Activated CD4-positive, alpha-beta T cell treated with anti-CD3 and anti-CD28 coated beads, Interleukin-2, amount 10 ng/mL, durations not matched to agents 24 days and 14 days (primary cell): ENCODE measurements around the gene C10orf95. TPM values are rescaled to one million over a fixed set of nuclear protein-coding genes. Genes with fewer than 3 reads are reported as not detected.

Experiments used
- DNase-seq: peaks from one replicate; pipeline ENCODE4 v3.0.0; 2022
- H3K27ac Mint-ChIP-seq: one replicate; pipeline ENCODE4 v1.8.0; 2022; ENCODE audit warnings: mild to moderate bottlenecking, mixed read lengths
- H3K27me3 Mint-ChIP-seq: one replicate; pipeline ENCODE4 v1.8.0; 2022; ENCODE audit warnings: mixed read lengths
- H3K36me3 Mint-ChIP-seq: one replicate; pipeline ENCODE4 v1.8.0; 2022; ENCODE audit warnings: low read depth, mild to moderate bottlenecking, mixed read lengths
- H3K4me1 Mint-ChIP-seq: one replicate; pipeline ENCODE4 v1.8.0; 2021; ENCODE audit warnings: mixed read lengths
- H3K4me3 Mint-ChIP-seq: one replicate; pipeline ENCODE4 v1.8.0; 2022; ENCODE audit warnings: mild to moderate bottlenecking, moderate library complexity, mixed read lengths
- H3K9me3 Mint-ChIP-seq: one replicate; pipeline ENCODE4 v1.8.0; 2021; ENCODE audit warnings: mixed read lengths
- intact Hi-C: fragments of 100-400 bp; cut with micrococcal nuclease; formaldehyde crosslinking; loops from one replicate; pipeline ENCODE4 v1.15.1; 2023
- total RNA-seq: library from RNA; stranded (reverse); gene quantifications from 2 replicates; pipeline ENCODE4 v1.2.3, GENCODE V29; 2022

C10orf95 gene
- total RNA-seq, 1 donor from 2014 or later, result 0.33 TPM

DNA sequence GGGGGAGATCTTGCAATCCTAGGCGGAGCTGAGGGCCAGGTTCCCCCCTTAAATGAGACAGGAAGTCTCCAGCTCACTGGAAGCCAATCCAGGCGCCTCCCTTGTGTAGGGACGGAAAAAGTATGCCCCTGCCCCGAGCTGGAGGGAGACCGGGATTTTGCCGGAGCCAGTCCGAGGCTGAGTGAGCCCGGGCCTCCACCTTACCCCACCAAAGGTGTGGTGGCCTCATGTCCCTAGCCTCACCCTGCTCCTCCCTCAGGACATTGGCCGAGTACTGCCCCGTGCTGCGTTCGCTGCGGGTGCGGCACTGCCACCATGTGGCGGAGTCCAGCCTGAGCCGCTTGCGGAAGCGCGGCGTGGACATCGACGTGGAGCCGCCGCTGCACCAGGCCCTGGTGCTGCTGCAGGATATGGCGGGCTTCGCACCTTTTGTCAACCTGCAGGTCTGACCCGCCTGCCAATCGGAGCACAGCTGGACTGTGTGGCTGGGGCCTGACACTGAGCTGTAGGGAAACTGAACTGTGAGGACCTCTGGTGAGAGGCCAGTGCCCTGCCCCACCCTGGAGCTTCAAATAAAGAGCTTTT is 28.7 kb downstream of the C10orf95 start:
- Mint-ChIP-seq H3K27me3 (peaks cover 13% of the 10 kb centered on the region), H3K4me3 (peak overlapping the region; percentile 96), H3K36me3 (peaks cover 24% of the 10 kb centered on the region), H3K27ac (peak overlapping the region; percentile 67), H3K4me1 (peaks cover 33% of the 10 kb centered on the region), H3K9me3 (no peaks in the 10 kb centered on the region)
- intact Hi-C loops, result loop anchor here (1.0 kb wide), 1 partner anchor 57 kb away; no protein-coding TSS in a partner anchor
- peak; percentile 89 for DNase-seq

DNA sequence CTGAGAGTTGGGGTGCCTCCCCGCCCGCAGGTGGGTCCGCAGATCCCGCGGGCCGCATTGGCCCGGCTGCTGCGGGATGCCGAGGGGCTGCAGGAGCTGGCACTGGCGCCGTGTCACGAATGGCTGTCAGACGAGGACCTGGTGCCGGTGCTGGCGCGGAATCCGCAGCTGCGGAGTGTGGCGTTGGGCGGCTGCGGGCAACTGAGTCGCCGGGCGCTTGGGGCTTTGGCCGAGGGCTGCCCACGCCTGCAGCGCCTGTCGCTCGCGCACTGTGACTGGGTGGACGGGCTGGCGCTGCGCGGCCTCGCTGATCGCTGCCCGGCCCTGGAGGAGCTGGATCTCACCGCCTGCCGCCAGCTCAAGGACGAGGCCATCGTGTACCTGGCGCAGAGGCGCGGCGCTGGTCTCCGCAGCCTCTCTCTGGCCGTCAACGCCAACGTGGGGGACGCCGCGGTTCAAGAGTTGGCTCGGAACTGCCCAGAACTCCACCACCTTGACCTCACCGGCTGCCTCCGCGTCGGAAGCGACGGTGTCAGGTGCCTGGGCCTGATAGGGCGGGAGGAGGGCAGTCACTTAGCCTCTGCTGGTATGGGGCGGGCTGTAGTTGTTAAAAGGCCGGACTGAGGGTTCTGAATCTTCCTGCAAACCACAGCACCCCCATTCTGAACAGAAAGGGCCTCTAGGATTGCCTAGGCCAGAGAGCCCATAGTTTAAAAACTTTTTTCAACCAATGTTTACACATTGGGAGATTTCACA is 29.4 kb downstream of the C10orf95 start:
- intact Hi-C loops, result loop anchor here (1.0 kb wide), 6 partner anchors 10 to 80 kb away; partner anchors contain the start of genes ACTR1A and CUEDC2
- H3K4me1 Mint-ChIP-seq, result peaks cover 26% of the 10 kb centered on the region
- DNase-seq, result peak; percentile 75
- peak overlapping the region; percentile 96 for H3K4me3 Mint-ChIP-seq
- H3K27me3 Mint-ChIP-seq, result peaks cover 18% of the 10 kb centered on the region
- no peaks in the 10 kb centered on the region for H3K9me3 Mint-ChIP-seq
- peak overlapping the region; percentile 95 for H3K27ac Mint-ChIP-seq
- H3K36me3 Mint-ChIP-seq, result peaks cover 17% of the 10 kb centered on the region

DNA sequence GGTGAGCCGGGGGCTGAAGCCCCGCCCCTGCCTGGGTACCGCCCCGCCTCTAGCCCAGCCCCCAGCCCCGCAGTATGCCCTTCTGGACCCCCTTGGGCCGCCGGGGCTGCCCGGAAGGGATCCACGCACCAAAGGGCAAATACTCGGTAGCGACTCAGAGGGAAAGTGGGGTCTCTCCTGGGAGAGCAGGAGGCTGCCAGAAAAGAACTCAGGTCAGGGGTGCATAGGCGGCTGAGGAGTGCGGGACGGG is 29.9 kb downstream of the C10orf95 start:
- intact Hi-C loops, result loop anchor here (1.0 kb wide), 5 partner anchors 11 to 81 kb away; partner anchors contain the start of genes ACTR1A and CUEDC2
- no peak for DNase-seq
- Mint-ChIP-seq H3K27me3 (peaks cover 18% of the 10 kb centered on the region), H3K9me3 (no peaks in the 10 kb centered on the region), H3K4me1 (peaks cover 26% of the 10 kb centered on the region), H3K27ac (peak overlapping the region; percentile 95), H3K36me3 (peaks cover 17% of the 10 kb centered on the region), H3K4me3 (peak overlapping the region; percentile 96)

DNA sequence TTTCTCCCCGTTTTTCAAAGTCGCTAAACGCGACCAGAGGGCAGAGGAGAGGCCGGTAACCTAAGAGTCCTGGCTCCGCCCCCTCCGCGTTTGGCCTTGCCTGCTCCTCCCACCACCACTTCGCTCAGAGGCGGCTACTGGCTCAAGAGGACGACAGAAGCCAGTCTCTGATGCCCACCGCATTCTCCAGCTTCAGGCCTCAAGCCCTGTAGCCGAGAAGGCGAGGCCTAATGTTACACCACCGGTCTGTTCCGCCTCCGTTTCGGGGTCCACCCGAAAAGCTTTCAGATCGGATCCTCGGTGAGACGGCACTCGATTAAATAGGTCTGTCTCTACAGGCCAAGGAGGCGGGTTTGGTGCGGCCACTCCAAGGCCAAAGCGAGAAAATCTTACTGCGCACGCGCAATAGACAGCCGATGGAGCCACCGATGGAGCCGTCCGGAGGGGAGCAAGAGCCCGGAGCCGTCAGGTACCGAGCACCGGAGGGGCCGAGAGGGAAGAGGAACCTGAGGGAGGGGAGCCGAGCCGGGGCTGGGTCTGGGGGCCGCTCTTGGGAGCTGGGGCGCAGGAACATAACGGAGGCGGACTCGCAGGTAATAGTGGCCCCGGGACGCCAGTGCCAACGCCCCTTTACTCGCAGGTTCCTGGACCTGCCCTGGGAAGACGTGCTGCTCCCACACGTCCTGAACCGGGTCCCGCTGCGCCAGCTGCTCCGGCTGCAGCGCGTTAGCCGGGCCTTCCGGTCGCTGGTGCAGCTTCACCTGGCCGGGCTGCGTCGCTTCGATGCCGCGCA is 30.4 kb downstream of the C10orf95 start, which contains the start of gene FBXL15:
Gene FBXL15 (plus strand): TSS at position 123 of the 793 bp plus-strand sequence. CDS start 294 bp downstream, at position 417.
- intact Hi-C loops, result loop anchor here (1.0 kb wide), 6 partner anchors 11 to 269 kb away; partner anchors contain the start of genes ACTR1A, CUEDC2 and NOLC1
- H3K4me3 Mint-ChIP-seq, result peak within 1 kb of the TSS; percentile 96
- peaks cover 21% of the 10 kb centered on the region for H3K27me3 Mint-ChIP-seq
- H3K27ac Mint-ChIP-seq, result peak within 1 kb of the TSS; percentile 95
- peaks cover 17% of the 10 kb centered on the region for H3K36me3 Mint-ChIP-seq
- peaks cover 26% of the 10 kb centered on the region for H3K4me1 Mint-ChIP-seq
- DNase-seq, result peak; percentile 99
- H3K9me3 Mint-ChIP-seq, result no peaks in the 10 kb centered on the region

DNA sequence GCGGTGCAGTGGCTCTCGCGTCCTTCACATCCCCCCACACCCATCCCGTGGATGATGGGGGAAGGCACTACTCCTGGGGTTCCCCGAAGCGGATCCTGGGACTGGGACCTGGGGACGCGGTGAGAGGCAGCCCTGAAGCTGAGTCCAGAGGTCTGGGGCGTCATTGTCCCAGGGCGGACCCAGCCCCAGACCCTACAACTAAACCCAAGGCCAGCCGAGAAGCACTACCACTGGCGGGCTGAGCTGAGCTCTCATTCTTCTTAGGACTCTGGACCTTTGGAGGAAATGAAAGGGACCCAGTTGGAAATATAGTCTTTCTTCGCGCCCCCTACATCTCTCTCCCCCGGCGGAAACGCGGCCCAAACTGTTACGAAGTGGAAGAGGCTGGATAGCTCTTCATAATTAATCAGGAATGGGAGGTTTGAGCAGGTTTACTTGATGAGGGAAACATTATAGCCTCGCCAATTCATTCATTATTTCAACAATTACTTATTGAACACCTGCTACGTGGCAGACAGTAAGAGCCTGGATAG is 31.1 kb downstream of the C10orf95 start:
- Mint-ChIP-seq H3K27me3 (peaks cover 21% of the 10 kb centered on the region), H3K4me1 (peaks cover 26% of the 10 kb centered on the region), H3K36me3 (peaks cover 14% of the 10 kb centered on the region), H3K27ac (peak overlapping the region; percentile 95), H3K4me3 (peak overlapping the region; percentile 96), H3K9me3 (no peaks in the 10 kb centered on the region)
- intact Hi-C loops, result loop anchor here (1.0 kb wide), 1 partner anchor 268 kb away; the partner anchor contains the start of gene NOLC1
- DNase-seq, result peak; percentile 75

DNA sequence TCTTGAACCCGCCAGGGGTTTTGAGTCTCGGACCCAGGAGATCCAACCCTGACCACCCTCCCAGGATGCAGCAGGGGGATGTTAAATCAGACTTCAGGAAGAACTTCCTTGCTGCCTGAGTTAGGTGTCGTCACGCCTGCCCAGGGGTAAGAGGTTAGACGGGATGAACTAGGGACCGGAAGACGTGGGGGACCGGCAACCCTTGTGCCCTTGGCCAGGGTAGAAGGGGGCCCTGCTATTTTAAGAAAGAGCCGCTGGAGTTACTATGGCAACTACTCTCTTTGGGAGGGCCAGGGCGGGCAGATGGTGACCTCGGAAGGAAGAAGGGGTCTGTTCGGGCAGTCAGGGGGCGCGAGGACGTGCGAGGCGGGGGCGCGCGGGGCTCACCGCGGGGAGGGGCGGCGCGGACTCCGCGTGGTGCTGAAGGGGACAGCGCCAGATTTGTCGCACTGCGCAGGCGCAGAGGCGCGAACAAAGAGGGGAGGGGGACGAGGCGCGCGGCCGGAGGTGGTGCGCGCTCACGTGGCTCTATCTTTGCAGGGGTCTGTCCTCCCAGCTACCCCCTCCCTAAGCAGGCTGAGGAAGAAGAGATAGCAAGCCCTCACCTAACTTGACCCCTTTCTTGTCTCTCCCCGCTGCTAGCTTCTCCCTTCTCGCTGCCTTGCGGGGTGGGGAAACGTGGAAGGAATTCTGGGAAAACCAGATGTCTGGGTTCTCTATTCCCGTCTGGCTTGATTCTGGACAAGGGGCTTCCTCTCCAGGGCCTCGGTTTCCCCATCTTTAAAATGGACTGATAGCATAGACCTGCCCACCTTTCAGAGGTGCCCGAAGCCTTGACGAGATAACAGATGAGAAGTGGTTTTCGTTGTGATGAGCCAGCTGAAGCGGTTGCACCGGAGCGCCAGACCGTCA is 31.8 kb downstream of the C10orf95 start:
- Mint-ChIP-seq H3K36me3 (peaks cover 12% of the 10 kb centered on the region), H3K27ac (peak overlapping the region; percentile 95), H3K27me3 (peaks cover 21% of the 10 kb centered on the region), H3K4me1 (peaks cover 26% of the 10 kb centered on the region), H3K9me3 (no peaks in the 10 kb centered on the region), H3K4me3 (peak overlapping the region; percentile 96)
- intact Hi-C loops, result loop anchor here (1.0 kb wide), 1 partner anchor 267 kb away; the partner anchor contains the start of gene NOLC1
- DNase-seq, result peak; percentile 96

DNA sequence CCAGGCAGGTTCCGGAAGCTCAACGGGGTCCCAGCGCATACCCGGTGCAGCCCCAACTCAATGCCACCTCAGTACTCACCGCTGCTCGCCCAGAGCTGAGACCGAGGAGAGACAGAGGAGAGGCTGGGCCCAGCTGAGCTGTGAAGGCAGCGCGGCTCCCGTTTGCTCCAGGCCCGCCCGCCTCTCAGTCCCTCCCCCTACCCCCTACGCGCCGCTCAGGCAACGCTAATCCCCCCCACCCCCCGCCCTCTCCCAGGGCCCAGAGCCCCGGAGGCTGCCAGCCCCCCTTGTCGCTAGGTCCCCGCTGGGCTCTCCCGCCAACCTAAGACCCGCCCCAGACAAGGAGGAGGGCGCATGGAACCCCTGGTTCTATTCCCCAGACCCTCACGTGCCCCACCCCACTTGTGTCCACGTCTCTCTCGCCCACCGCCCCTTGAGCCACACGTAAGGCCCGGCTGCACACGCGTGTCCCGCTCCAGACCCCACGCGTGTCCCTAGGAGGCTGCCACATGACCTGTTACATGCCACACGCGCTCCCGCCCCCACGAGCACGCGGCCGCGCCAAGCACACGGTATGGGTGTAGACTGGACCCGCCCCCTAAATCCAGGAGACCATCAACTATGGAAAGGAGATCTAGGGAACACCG is 32.6 kb downstream of the C10orf95 start, which contains the start of gene PSD:
Gene PSD (minus strand): TSS at position 164 of the 647 bp plus-strand sequence. CDS start 1,747 bp downstream, outside the sequence.
- no peak for DNase-seq
- peak within 1 kb of the TSS; percentile 96 for H3K4me3 Mint-ChIP-seq
- H3K27me3 Mint-ChIP-seq, result peaks cover 24% of the 10 kb centered on the region
- intact Hi-C loops, result no loop called here
- H3K36me3 Mint-ChIP-seq, result peaks cover 10% of the 10 kb centered on the region
- H3K4me1 Mint-ChIP-seq, result peaks cover 29% of the 10 kb centered on the region
- no peaks in the 10 kb centered on the region for H3K9me3 Mint-ChIP-seq
- H3K27ac Mint-ChIP-seq, result peak within 1 kb of the TSS; percentile 95

DNA sequence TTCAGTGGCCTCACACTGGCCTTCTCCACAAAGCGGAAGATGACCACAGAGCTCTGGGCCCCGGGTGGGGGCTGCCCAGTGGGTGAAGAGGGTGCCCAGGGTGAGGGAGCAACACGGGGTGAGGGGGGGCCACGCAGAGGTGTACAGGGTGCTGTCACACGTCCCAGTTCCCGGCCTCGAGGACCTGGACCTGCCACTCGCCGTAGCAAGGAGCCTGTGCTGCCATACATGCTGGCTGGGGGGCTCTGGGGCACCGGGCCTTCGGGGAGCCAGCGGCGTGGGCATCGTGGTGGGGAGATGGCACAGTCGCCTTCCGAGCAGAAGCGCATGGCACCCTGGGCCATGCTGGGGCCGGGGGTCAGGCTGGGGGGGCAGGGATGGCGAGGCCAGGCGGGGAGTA is 34.6 kb downstream of the C10orf95 start:
- peaks cover 27% of the 10 kb centered on the region for H3K27me3 Mint-ChIP-seq
- no peak overlapping the region for H3K27ac Mint-ChIP-seq
- H3K4me1 Mint-ChIP-seq, result peaks cover 23% of the 10 kb centered on the region
- DNase-seq, result no peak
- intact Hi-C loops, result no loop called here
- H3K9me3 Mint-ChIP-seq, result no peaks in the 10 kb centered on the region
- H3K36me3 Mint-ChIP-seq, result peaks cover 2% of the 10 kb centered on the region
- H3K4me3 Mint-ChIP-seq, result no peak overlapping the region

DNA sequence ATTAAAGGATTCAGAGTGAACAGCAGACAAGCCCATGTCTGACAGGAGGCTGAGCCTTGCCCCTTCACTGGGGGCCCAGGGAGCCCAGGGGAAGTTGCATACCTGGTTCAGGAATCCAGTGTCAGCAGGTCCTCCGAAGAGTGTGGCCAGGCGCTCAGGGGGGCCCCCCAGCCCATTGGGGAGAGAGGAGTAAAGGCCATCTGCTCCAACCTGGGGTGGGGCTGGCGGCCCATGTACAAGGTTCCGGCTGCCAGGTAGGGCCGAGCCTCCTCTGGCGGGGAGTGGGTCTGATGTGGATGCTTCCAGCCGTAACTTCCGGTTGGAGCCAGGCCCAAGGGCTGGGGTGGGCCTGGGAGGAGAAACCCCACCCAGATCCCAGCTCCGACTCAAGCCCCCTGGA is 35.1 kb downstream of the C10orf95 start:
- H3K27ac Mint-ChIP-seq, result no peak overlapping the region
- H3K36me3 Mint-ChIP-seq, result peaks cover 2% of the 10 kb centered on the region
- H3K4me1 Mint-ChIP-seq, result peaks cover 27% of the 10 kb centered on the region
- H3K4me3 Mint-ChIP-seq, result no peak overlapping the region
- intact Hi-C loops, result no loop called here
- DNase-seq, result no peak
- H3K9me3 Mint-ChIP-seq, result no peaks in the 10 kb centered on the region
- peaks cover 31% of the 10 kb centered on the region for H3K27me3 Mint-ChIP-seq

DNA sequence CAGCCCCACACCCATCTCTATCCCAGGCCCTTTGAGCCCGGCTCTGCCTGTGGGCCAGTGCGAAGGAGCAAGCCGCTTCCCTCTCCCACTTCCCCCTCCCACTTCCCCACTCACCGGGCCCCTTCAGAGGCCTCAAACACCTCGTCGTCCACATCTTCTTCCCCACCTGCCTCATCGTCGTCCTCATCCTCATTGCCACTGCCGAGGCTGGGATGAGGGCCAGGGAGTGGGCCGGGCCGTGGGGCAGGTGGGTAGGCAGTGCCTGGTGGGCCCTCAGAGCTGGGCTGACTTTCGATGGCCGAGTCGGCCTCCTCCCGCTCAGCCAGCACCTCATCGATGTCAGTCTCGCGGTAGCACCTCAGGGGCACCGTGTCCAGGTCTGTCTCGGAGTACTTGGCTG is 36.6 kb downstream of the C10orf95 start:
- intact Hi-C loops, result no loop called here
- H3K27ac Mint-ChIP-seq, result no peak overlapping the region
- H3K27me3 Mint-ChIP-seq, result peaks cover 38% of the 10 kb centered on the region
- H3K4me1 Mint-ChIP-seq, result peaks cover 32% of the 10 kb centered on the region
- H3K4me3 Mint-ChIP-seq, result no peak overlapping the region
- DNase-seq, result no peak
- H3K36me3 Mint-ChIP-seq, result peaks cover 1% of the 10 kb centered on the region
- H3K9me3 Mint-ChIP-seq, result no peaks in the 10 kb centered on the region

DNA sequence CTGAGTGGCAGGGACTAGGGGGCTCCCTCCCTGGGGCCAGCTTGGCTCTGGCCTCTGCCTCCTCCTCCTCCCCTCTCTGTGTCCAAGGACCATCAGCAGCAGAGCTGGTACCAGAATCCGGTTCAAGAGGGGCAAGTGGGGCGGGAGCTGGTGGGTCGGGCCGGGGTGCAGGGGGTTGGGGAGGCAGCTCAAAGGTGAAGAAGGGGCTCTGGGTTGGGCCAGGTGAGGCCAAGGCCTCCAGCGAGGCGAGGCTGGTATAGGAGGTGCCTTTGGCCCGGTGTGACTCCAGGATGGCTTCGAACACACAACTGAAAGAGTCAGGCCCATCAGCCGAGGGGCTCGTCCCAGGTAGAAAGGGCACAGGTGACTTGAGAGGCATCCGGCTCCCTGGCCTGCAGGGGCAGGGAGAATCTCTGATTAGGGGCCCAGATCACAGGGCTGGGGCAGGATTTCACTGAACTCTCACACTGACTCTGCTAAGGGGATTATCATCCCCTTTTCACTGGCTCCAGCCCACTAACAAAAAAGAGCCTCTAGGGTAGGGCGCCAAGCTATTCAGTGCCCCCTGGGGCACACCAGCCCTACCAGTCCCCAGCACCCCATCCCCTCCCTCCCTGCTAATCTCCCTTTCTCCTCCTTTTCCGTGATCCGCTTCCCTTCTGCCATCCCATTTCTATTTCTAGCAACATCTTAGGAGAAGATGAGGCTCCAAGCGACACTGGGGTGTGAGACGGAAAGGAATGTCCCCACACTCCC is 37.4 kb downstream of the C10orf95 start:
- peaks cover 31% of the 10 kb centered on the region for H3K4me1 Mint-ChIP-seq
- no peak overlapping the region for H3K27ac Mint-ChIP-seq
- no peak overlapping the region for H3K4me3 Mint-ChIP-seq
- peaks cover 2% of the 10 kb centered on the region for H3K36me3 Mint-ChIP-seq
- peaks cover 40% of the 10 kb centered on the region for H3K27me3 Mint-ChIP-seq
- no peaks in the 10 kb centered on the region for H3K9me3 Mint-ChIP-seq
- DNase-seq, result no peak
- intact Hi-C loops, result no loop called here
